GM19238 (cell line): Measurements from ENCODE around the gene DAB1.

Experiments
- DNase-seq: peaks from one replicate; pipeline ENCODE4 v3.0.0; 2011; ENCODE audit warnings: low spot score; ENCODE audit not compliant: insufficient read length

Gene DAB1

DNA sequence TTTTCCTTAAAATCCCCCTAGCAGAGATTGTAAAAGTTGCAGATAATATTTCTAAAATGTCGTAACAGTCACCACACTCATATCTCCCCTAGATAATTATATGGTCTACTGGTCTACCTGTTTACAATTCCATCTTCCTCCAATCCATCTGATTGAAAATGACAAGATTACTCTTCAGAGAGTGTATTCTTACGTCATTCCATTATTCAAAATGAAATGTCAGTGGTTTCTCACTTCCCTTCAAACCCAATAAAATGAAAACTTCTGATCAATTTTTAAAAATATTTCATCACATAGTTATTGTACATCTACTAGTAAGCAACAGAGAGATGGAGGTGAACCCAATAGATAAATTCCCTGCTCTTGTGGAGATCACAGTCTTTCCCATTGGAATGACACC is 255.9 kb downstream of the DAB1 start:
- DNase-seq: no peak

DNA sequence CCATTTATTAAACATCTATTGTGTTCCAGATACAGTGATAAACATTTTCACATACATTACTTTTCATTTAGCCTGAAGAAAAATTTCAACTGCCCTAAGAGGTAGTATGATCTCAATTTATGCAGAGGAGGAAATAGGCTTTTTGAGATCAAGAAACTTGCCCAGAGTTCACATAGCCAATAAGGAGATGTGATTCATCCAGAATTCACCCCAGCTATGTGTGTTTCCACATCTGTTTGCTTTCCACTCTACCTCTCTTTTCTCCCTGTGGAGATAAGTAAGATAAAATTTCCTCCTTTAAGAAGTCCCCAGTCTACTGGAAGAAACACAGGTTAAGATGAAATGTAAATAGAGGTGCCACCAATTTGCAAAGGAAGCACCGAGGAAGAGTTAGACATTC is 258.3 kb downstream of the DAB1 start:
- no peak for DNase-seq

- DNase-seq: no peak
These were observed 259.3 kb downstream of the DAB1 start for GRCh38 chr1:57164584-57164983.

DNA sequence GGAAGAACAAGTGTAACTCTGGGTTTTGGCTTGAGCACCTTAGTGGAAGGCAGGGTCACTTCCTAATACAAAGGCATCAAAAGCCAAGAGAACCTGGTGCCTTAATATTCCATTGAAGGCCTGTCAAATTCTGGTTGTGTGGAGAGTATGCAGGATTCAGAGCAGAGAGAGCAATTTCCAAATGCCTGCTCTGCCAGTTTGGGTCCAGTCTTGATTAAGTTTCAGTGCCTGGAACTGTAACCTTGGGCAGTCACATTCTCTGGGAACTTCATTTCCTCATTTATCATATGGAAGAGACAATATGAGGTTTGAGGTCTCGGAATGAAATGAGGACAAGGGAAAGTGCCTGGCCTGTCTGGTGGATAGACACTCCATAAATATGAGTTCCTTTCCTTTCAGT is 260.1 kb downstream of the DAB1 start:
- DNase-seq: no peak

GRCh38 chr1:57163325-57163724 is 260.5 kb downstream of the DAB1 start:
- DNase-seq: no peak

GRCh38 chr1:57162607-57163261 is 261.1 kb downstream of the DAB1 start:
- no peak for DNase-seq

GRCh38 chr1:57160594-57160993 is 263.3 kb downstream of the DAB1 start:
- DNase-seq: no peak

- no peak for DNase-seq
These were observed 265.3 kb downstream of the DAB1 start for GRCh38 chr1:57158604-57158998.

DNA sequence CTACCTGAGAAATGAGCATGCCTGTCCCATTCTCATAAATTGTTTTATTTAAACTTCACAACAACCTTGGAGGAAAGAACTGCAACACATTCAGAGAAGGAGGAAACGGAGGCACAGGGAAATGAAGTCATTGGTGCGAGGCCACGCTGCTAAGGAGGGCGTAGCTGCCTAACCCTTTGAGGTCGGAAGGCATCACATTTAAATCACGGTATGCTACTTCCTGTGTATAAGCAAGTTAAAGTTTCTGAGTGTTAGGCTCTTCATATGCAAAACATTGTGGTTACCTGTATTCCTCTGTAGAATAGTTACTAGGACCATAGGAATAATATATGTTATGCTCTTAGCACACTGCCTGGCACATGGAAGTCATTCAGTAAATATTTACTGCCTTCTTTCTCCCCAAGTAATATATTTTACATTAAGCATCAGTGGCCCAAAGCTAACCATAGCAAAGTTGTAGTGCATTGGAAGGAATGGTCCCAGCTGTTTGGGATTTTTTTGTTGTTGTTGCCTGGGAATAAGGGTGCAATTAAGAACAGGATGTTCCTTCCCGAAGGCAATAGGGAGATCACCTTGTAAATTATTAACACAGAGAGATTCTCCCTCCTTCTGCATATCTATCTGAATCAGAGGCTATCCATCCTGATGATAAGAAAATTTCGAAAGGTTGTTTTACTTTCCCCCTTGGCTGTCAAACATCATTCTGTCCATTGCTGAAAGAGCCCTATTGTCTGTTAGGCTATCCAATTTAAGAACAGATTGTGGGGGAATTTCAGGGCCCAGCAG is 265.8 kb downstream of the DAB1 start:
- DNase-seq: no peak

GRCh38 chr1:57156907-57157306 is 267.0 kb downstream of the DAB1 start:
- DNase-seq: no peak

GRCh38 chr1:57146100-57146499 is 277.8 kb downstream of the DAB1 start:
- no peak for DNase-seq

- DNase-seq: no peak
These were observed 280.9 kb downstream of the DAB1 start for GRCh38 chr1:57142999-57143398.

DNA sequence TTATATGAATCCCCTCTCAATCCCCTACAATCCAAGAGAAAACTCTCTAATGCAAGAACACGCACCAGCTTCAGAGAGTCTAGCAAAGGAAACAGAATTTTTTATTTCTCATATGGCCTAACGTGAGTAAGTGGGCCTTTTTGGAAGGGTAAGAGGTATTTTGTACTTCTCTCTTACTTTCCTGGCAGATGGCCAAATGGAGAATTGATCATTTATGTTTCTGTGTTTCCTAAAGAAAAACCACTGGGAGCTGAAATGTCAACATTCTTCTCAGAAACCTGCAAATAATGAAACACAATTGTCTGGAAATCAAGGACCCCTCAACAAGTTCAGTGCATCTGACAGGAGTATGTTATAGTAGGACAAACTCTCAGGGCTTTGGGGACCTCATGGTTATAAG is 281.7 kb downstream of the DAB1 start:
- DNase-seq: no peak

GRCh38 chr1:57138432-57139078 is 285.3 kb downstream of the DAB1 start:
- no peak for DNase-seq

- DNase-seq: no peak
These were observed 285.9 kb downstream of the DAB1 start for GRCh38 chr1:57137980-57138379.

DNA sequence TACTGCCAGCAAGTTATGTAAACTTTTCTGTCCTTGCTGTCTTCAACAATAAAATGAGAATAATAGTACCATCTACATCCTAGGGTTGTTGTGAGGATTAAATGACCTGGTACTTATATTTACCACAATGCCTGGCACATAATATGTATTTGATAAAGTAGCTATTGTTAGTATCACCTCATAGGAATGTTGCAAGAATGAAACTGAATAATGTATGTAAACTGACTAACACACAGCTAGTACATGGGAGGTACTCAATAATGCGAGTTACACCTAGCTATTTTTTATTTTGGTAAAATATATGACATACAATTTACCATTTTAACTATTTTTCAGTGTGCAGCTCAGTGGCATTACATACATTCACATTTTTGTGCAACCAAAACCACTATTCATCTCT is 289.1 kb downstream of the DAB1 start:
- DNase-seq: no peak

DNA sequence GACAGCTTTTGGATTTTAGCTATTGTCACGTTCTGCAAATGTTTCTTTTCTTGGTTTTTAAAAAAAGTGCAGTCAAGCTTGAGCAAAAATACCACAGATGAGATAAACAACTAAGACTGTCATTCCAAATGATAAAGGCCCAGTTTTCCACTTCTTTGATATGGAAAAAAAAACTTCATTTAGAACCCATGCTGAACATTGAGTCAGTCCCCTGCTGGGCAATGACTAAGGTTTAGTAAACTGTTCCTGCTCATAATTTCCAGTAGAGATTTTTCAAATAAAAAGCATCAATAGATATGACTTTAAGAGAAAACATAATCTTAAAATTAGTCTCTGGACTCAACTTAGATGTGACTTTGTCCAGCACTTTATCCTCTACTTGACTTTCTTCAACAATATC is 290.2 kb downstream of the DAB1 start:
- DNase-seq: no peak

- no peak for DNase-seq
These were observed 290.8 kb downstream of the DAB1 start for GRCh38 chr1:57132993-57133622.

DNA sequence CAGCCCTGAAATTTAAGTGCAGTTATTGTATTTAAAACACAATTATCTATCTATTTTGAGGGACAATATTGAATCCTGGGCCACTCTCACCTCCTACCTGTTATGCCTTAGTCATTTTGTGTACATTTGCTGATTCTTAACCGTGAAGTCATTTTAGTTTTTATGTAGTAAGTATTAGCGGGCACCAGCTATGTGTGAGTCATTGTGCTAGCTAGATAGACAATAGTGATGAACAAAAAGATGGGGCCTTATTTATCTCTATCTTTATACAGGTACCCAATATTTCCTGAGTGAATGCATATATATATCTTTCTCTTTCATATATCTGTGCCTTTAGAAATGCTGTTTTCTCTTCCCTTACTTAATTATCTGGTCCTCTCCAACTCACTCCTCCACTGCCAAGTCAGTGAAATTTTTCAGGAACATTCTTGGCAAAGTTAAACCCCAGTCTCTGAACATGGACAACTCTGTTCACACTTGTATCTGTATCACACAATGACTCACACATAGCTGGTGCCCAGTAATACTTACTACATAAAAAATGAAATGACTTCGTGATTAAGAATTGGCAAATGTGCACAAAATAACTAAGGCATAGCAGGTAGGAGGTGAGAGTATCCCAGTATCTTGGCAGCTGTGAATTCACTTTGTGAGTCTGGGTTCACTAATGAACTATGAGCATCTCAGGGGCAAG is 292.0 kb downstream of the DAB1 start:
- no peak for DNase-seq

- DNase-seq: no peak
These were observed 292.6 kb downstream of the DAB1 start for GRCh38 chr1:57131257-57131656.

DNA sequence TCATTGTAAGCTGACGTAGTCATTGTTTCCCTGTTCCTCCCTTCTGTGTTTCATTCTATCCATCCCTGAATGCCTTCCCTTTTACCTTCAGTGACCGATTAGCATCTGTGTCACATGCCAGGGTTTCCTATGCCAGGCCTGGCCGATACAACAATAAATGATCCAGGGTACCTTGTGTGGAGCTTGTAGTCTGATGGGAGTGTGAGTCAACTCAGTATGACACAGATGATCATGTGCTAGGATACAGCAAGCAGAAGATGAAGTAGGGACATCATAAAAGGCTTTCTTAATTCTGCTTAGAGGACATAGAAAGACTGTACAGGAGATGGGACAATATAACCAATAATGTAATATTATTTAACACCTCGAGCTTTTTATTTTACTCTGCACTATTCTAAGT is 294.0 kb downstream of the DAB1 start:
- no peak for DNase-seq

DNA sequence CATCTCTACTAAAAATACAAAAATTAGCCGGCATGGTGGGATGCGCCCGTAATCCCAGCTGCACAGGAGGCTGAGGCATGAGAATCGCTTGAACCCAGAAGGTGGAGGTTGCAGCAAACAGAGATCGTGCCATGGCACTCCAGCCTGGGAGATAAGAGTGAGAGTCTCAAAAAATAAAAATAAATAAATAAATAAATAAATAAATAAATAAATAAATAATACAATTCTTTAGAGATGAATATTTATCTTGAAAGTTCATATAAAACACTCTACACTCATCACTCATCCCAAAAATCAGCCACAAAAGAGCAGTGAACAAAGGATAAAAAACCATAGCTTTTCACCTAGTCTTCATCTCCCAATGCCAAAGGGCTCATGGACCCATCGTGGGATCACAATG is 295.9 kb downstream of the DAB1 start:
- DNase-seq: no peak
